HG02970 (cell line): ENCODE results near the gene EPHB4.
A peak's percentile ranks its signal among the peaks of the same experiment; 100 is the strongest.
"Not testable (repeated sequence)": the region's sequence is repeated elsewhere in the genome, so short reads cannot be mapped to it uniquely, and the experiment has no call there.

Experiments used
- ATAC-seq: cut with Tn5 transposase; IDR thresholded peaks from one replicate; pipeline ENCODE4 v1.9.1; 2021; ENCODE audit warnings: mild to moderate bottlenecking, moderate library complexity, moderate number of reproducible peaks; ENCODE audit not compliant: unreplicated experiment, low FRiP score

EPHB4 gene

DNA sequence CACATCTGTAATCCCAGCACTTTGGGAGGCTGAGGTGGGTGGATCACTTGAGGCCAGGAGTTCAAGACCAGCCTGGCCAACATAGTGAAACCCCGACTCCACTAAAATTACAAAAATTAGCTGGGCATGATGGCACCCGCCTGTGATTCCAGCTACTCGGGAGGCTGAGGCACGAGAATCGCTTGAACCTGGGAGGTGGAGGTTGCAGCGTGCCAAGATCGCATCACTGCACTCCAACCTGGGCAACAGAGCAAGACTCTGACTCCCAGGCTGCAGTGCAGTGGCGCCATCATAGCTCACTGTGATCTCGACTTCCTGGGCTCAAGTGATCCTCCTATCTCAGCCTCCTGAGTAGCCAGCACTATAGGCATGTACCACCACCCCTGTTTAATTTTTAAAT is 27.6 kb upstream of the EPHB4 start:
- ATAC-seq = not testable (repeated sequence)

DNA sequence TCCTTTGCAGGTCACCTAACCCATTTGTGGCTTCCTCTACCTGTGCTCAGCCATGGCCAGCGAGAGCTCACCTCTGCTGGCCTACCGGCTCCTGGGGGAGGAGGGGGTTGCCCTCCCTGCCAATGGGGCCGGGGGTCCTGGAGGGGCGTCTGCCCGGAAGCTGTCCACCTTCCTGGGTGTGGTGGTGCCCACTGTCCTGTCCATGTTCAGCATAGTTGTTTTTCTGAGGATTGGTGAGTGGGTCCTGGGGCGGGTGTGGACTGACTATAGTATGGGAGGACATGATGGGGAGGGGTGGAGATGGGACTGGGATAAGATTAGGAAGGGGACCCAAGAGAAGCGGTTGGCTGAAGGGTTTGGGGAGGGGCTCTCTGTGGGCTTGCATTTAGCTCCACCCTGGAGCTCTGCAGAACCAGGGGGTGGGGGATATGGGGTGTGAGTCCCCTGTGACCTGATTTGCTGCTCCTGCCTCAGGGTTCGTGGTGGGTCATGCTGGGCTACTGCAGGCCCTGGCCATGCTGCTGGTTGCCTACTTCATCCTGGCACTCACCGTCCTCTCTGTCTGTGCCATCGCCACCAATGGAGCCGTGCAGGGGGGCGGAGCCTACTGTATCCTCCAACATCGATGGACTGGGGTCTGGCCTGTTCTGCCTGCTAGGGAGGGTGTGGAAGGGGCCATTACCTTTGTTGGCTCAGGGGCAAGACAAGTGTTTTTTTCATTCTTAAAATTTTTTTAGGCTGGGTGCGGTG is 27.0 kb upstream of the EPHB4 start:
- ATAC-seq = no peak

GRCh38 chr7:100852048-100852872 is 24.9 kb upstream of the EPHB4 start, which contains the start of gene SLC12A9:
TSS of gene SLC12A9 (plus strand) at chr7:100852713. CDS start at chr7:100854198, 1,485 bp downstream.
- peak; percentile 88 for ATAC-seq

DNA sequence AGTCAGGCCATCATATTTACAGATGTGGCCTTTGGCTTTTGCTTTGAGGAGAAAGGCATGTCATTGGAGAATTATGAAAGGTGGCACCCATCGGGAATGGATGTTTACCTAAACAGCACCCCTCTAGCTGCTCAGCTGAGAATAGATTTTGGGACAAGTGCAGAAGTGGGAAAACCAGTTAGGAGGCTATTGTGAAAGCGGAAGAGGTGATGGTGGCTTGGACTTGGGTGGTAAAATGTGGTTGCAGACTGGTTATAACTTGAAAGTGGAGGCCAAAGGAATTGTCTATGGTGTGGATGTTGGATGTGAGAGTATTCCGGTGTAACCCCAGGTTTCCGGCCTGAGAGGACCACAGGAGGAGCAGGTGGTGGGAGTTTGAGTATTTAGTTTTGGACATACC is 20.0 kb upstream of the EPHB4 start:
- no peak for ATAC-seq

GRCh38 chr7:100840470-100841100 is 13.3 kb upstream of the EPHB4 start:
- ATAC-seq = no peak

GRCh38 chr7:100839361-100839760 is 12.0 kb upstream of the EPHB4 start:
- ATAC-seq = no peak

DNA sequence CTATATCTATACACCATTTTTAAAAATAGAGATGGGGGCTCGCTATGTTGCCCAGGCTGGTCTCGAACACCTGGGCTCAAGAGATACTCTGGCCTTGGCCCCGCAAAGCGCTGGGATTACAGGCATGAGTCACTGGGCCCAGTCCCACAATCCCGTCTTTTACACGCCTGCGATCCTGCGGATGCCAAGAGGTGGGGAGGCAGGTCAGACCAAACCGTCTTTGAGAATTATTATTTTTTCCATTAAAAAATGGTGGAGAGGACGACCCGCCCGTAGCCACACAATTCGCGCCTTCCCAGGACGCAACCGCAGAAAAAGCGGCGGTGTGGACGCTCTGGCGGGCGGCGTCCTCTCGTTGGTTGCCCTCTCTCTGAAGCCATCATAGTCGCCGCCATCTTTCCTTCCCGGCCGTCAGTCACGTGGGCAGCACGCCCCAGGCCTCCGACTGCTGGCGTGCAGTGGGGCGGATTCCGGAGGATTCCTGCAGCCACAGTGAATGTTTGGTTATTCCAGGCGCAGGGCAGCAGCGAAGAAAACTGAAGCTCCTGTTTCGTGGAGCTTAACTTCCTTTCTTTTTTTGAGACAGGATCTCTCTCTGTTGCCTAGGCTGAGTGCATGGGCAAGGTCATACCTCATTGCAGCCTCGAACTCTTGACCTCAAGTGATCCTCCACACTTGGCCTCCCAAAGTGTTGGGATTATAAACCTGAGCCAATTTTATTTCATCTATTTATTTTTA is 9.9 kb upstream of the EPHB4 start:
- ATAC-seq = no peak

- no peak for ATAC-seq
Measured at GRCh38 chr7:100836812-100837098, 9.4 kb upstream of the EPHB4 start.

- no peak for ATAC-seq
Measured at GRCh38 chr7:100835903-100836811, 8.8 kb upstream of the EPHB4 start.

DNA sequence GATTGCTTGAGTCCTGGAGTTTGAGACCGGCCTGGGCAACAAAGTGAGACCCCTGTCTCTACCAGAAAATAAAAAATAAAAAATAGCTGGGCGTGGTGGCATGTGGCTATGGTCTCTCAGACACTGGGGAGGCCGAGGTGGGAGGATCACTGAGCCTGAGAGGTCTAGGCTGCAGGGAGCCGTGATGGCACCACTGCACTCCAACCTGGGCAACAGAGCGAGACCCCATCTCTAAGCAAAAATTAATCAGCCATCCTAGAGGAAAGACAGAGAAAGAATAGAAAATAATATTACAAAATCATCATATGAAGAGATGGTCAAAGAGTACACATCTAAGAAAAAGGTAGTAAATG is 4.9 kb upstream of the EPHB4 start:
- ATAC-seq = no peak

DNA sequence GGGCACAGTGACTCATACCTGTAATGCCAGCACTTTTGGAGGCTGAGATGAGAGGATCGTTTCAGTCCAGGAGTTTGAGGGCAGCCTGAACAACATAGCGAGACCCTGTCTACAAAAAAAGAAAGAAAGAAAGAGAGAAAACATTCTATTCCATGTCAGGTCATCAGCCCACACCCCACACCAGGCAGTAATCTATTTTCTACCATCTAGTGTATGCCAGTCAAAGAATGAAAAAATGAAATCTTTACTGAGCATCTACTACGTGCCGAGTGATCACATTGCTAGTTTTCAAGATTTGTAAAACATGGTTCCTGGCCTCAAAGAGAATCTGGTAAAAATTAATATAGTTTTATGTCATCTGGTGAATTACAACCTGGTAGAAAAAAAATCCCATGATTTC is 3.1 kb upstream of the EPHB4 start:
- no peak for ATAC-seq

DNA sequence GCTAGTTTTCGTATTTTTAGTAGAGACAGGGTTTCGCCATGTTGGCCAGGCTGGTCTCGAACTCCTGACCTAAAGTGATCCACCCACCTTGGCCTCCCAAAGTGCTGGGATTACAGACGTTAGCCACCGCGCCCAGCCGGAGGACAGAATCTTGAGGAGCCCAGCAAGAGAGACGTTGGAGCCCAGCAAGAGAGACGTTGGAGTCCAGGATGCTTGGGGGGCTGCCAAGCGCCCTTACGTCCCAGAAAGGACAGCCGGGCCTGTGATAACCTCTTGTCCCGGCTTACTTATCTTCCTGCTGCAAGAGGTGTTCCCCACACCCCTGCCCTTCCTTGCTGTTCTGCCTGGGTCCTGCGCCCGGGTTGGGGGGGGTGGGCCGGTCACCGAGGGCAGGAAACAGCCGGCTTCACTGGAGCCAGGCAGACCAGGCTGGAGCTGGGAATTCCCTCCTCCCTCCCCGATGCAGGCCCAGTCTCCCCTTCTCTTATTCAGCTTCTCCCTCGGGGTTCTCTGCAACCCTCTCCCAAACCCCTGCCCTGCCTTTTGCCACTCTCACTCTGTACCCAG is 1.9 kb upstream of the EPHB4 start:
- ATAC-seq = no peak

DNA sequence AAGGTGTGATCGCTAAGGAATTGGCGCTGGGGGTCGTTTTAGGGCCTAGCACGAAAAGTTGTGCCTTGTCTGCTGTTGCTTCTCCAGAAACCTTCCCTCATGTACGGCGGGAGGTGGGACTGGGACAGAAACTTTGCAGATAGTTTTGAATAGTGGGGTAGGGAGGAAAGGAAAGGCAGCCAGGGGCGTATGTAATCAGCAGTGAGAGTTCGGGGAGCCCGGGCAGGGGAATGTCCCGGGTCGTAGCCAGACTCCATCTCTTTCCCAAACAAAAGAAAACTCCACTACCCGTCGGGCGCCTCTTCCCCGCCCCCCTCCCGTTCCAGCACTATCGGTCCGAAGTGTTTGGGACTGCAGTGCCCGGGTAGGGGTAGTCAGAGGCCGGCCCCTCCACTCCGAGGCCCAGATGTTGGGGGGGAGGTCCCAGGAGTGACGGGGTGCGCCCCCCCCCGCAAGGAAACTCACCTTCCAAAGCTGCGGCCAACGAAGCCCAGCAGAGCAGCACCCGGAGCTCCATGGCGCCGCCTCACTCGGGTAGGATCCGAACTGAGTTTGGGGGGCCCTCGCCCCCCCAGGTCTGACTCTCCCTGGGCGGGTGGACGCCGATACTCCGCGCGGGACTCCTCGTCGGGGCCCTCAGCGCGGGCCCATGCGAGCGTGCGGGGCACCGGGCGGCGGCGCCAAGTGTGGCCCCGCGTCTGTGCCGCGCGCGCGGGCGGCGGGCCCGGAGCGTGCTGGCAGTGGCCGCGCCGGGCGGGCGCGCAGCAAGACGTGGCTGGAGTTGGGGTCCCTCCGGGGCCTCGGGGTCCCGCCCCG is 601 bp downstream of the EPHB4 start:
- ATAC-seq = no peak

DNA sequence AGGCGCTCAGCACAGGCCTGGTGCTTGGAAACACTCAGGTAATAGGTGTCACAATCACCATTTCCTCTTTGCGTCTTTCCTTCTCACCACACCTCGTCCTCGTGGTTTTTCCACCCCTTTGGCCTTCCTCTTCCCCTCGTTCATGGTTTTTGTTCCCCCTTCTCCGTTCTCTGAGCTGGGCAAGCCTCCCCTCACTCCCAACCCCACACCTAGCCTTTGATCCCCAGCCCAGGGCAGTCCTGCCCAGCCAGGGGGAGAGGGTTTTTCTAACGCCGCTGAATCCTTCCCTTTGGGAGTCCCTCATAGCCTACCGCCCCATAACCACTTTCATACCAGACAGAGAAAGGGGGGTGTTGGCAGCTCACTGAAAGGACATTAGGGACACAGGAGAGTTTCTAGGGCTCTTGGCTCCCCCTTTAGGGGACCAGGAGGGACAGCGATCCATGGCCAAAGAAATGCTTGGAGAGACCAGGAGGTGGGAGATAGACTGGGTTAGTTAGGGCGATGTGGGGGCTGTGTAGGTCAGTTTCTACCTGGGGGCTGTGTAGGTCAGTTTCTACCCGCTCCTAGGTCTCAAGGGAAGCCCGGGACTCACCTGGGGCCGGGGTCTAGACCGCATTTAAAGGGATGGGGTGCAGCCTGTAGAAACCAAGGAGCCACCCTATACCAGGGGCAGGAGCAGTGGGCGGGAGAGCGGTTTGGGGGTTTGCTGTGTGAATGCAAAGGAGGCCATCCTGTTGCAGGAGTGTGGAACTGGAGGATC is 1.4 kb downstream of the EPHB4 start:
- ATAC-seq = no peak

DNA sequence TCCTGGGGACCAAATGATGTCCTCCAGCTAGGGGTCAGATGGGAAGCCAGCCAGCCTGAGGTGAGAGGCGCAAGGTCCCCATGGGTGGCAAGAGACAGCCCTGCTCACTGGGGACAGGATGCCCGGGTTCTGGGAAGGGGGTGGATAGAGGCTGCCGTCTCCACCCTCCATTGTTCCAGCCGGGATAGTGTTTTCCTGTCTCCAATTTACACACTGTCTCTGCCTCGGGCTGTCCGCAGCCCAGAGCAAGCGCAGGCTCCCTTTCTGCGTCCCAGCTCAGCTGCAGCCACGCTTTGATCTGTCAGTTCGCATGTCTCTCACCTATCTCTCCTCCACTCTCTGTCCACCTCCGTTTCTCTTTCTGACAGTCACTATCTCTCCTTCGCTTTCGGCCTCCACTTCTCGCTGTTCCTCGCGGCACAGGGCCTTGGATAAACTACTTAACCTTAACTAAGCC is 2.1 kb downstream of the EPHB4 start:
- no peak for ATAC-seq

DNA sequence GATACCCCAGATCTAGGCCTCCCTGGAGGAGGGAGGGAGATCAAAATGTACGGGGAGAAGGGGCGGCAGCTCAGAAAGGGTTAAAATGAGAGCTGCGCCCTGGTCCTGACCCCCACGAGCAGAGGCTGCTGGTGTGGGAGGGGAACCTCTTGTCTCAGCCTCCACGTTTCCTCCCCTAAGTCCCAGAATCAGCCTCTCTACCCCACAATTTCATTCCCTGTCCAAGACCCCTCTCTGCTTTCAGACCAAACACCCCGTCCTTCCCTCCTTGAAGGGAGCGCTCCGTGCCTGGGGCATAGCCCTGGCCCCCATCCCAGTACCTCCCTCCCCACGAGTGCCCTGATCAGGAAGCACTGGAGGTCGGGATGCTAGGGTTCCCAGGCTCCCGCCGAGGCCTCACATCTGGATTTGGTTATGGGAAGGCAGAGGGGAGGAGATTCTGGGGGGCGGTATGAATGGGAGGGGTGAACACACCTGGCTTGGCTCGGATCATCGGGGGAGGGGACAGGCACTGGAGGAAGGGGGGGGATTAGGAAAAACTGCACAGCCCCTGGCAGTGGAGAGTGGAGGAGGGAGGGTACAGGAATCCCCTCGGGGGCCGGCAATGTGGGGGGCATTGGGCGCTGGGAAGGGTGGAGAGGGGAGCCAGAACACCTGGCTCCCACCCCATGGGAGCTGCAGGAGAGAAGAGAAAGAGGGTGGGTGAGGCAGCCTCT is 2.7 kb downstream of the EPHB4 start:
- no peak for ATAC-seq

- ATAC-seq = no peak
Measured at GRCh38 chr7:100823534-100823933, 3.8 kb downstream of the EPHB4 start.
